HG02870 (cell line): ENCODE results near the gene HOOK2.
"Not testable (repeated sequence)": the region's sequence is repeated elsewhere in the genome, so short reads cannot be mapped to it uniquely, and the experiment has no call there.

ENCODE experiments used
- ATAC-seq: cut with Tn5 transposase; IDR thresholded peaks from one replicate; pipeline ENCODE4 v1.9.1; 2021; ENCODE audit warnings: mild to moderate bottlenecking, moderate library complexity; ENCODE audit not compliant: unreplicated experiment

The HOOK2 gene

GRCh38 chr19:12723381-12723640 is 52.0 kb downstream of the HOOK2 start:
- ATAC-seq = no peak

- ATAC-seq = peak; percentile 78
Observed at GRCh38 chr19:12722566-12723380, 52.6 kb downstream of the HOOK2 start.

- peak; percentile 10 for ATAC-seq
Observed at GRCh38 chr19:12721656-12722565, 53.4 kb downstream of the HOOK2 start.

GRCh38 chr19:12720851-12721655 is 54.3 kb downstream of the HOOK2 start:
- no peak for ATAC-seq

GRCh38 chr19:12720296-12720695 is 55.1 kb downstream of the HOOK2 start:
- no peak for ATAC-seq

GRCh38 chr19:12715929-12716328 is 59.4 kb downstream of the HOOK2 start:
- ATAC-seq = no peak

- no peak for ATAC-seq
Observed at GRCh38 chr19:12715102-12715501, 60.2 kb downstream of the HOOK2 start.

- ATAC-seq = not testable (repeated sequence)
Observed at GRCh38 chr19:12713304-12713703, 62.0 kb downstream of the HOOK2 start.
